ENCODE results near the gene DCUN1D4.
"Not testable (repeated sequence)": the region's sequence is repeated elsewhere in the genome, so short reads cannot be mapped to it uniquely, and the experiment has no call there.

Gene DCUN1D4

DNA sequence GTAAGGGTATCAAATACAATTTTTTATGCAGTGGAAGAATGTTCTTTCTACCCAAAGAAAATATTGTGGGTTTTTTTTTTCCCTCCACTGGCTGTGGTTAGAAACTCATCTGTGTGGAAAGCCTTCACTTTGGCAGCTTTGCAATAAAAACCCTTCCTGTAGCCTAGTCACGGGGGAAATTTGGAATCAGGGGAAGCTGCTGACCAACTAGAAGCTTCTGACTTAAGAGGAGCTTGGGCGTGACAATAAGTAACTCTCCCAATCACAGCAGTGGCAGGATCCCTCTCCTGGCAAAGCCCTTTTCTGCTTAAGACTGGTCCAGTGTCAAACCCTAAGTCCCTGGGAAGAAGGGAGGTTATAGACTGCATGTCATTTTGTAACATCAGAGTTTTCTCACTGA is 89.3 kb downstream of the DCUN1D4 start:
- TF ChIP-seq EZH2phosphoT487 (IDR thresholded peaks at IDR 0.05; ENCODE audit: borderline replicate concordance, low read length), result no peak
- TF ChIP-seq, protein P1, sequence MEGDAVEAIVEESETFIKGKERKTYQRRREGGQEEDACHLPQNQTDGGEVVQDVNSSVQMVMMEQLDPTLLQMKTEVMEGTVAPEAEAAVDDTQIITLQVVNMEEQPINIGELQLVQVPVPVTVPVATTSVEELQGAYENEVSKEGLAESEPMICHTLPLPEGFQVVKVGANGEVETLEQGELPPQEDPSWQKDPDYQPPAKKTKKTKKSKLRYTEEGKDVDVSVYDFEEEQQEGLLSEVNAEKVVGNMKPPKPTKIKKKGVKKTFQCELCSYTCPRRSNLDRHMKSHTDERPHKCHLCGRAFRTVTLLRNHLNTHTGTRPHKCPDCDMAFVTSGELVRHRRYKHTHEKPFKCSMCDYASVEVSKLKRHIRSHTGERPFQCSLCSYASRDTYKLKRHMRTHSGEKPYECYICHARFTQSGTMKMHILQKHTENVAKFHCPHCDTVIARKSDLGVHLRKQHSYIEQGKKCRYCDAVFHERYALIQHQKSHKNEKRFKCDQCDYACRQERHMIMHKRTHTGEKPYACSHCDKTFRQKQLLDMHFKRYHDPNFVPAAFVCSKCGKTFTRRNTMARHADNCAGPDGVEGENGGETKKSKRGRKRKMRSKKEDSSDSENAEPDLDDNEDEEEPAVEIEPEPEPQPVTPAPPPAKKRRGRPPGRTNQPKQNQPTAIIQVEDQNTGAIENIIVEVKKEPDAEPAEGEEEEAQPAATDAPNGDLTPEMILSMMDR (IDR thresholded peaks at IDR 0.05; ENCODE audit: low read depth, low read length, poor library complexity, severe bottlenecking), result no peak
- H4K20me1 ChIP-seq (ENCODE audit: control insufficient read depth, insufficient read depth, low read depth, low read length), result no peaks in the 10 kb centered on the region
- no peaks in the 10 kb centered on the region for H3K9me3 ChIP-seq (ENCODE audit: control insufficient read depth, insufficient read depth, low read length)
- H3K36me3 ChIP-seq (ENCODE audit: control insufficient read depth, low read length), result no peaks in the 10 kb centered on the region
- no peaks in the 10 kb centered on the region for H3F3A ChIP-seq (ENCODE audit: control insufficient read depth, insufficient read depth)
- H3K27ac ChIP-seq (ENCODE audit: low read depth, low read length), result no peak overlapping the region
- H3K4me2 ChIP-seq (ENCODE audit: low read length), result no peak overlapping the region
- H3K4me3 ChIP-seq (ENCODE audit: low read length), result no peak overlapping the region
- H3K79me2 ChIP-seq (ENCODE audit: control insufficient read depth, low read length), result no peaks in the 10 kb centered on the region
- H3K27me3 ChIP-seq (ENCODE audit: control insufficient read depth, low read length), result no peaks in the 10 kb centered on the region
- no peaks in the 10 kb centered on the region for H3K9me2 ChIP-seq (replicated peaks; ENCODE audit: control insufficient read depth, low read length)
- no peaks in the 10 kb centered on the region for H3K4me1 ChIP-seq (ENCODE audit: control insufficient read depth, low read length)

DNA sequence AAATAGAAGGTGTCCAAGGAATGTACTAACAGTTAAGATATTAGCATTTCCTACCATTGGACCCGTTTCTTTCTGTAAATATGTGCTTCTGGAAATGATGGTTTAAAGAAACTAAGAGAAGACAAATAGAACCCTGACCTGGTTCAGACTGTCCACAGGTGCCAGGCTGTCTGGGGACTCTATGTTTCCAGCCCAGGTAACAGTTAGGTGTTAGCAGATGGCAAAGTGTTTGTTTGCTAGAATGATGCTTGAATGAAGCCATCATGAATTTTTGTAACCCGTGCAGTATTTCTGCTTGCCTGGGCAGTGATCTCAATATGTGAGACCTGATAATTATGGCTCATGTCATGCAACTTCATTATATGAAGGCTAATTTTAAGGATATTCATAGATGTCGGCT is 89.7 kb downstream of the DCUN1D4 start:
- H3K4me2 ChIP-seq (ENCODE audit: low read length), result no peak overlapping the region
- H3K4me3 ChIP-seq (ENCODE audit: low read length), result no peak overlapping the region
- no peaks in the 10 kb centered on the region for H3K27me3 ChIP-seq (ENCODE audit: control insufficient read depth, low read length)
- no peak overlapping the region for H3K27ac ChIP-seq (ENCODE audit: low read depth, low read length)
- no peaks in the 10 kb centered on the region for H4K20me1 ChIP-seq (ENCODE audit: control insufficient read depth, insufficient read depth, low read depth, low read length)
- TF ChIP-seq, protein P1 (IDR thresholded peaks at IDR 0.05; ENCODE audit: low read depth, low read length, poor library complexity, severe bottlenecking), result no peak
- no peak for TF ChIP-seq EZH2phosphoT487 (IDR thresholded peaks at IDR 0.05; ENCODE audit: borderline replicate concordance, low read length)
- H3K4me1 ChIP-seq (ENCODE audit: control insufficient read depth, low read length), result no peaks in the 10 kb centered on the region
- no peaks in the 10 kb centered on the region for H3K79me2 ChIP-seq (ENCODE audit: control insufficient read depth, low read length)
- H3F3A ChIP-seq (ENCODE audit: control insufficient read depth, insufficient read depth), result no peaks in the 10 kb centered on the region
- H3K9me2 ChIP-seq (replicated peaks; ENCODE audit: control insufficient read depth, low read length), result no peaks in the 10 kb centered on the region
- H3K9me3 ChIP-seq (ENCODE audit: control insufficient read depth, insufficient read depth, low read length), result no peaks in the 10 kb centered on the region
- H3K36me3 ChIP-seq (ENCODE audit: control insufficient read depth, low read length), result no peaks in the 10 kb centered on the region

DNA sequence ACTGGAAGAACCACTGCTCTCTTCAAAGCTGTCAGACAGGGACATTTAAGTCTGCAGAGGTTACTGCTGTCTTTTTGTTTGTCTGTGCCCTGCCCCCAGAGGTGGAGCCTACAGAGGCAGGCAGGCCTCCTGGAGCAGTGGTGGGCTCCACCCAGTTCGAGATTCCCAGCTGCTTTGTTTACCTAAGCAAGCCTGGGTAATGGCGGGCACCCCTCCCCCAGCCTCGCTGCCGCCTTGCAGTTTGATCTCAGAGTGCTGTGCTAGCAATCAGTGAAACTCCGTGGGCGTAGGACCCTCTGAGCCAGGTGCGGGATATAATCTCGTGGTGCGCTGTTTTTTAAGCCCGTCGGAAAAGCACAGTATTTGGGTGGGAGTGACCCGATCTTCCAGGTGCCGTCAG is 97.5 kb downstream of the DCUN1D4 start:
- not testable (repeated sequence) for H3F3A ChIP-seq (ENCODE audit: control insufficient read depth, insufficient read depth); H3K9me2 ChIP-seq (replicated peaks; ENCODE audit: control insufficient read depth, low read length); H3K9me3 ChIP-seq (ENCODE audit: control insufficient read depth, insufficient read depth, low read length); H3K79me2 ChIP-seq (ENCODE audit: control insufficient read depth, low read length); H3K27me3 ChIP-seq (ENCODE audit: control insufficient read depth, low read length); H4K20me1 ChIP-seq (ENCODE audit: control insufficient read depth, insufficient read depth, low read depth, low read length); H3K27ac ChIP-seq (ENCODE audit: low read depth, low read length); H3K4me1 ChIP-seq (ENCODE audit: control insufficient read depth, low read length); H3K4me2 ChIP-seq (ENCODE audit: low read length); H3K4me3 ChIP-seq (ENCODE audit: low read length); H3K36me3 ChIP-seq (ENCODE audit: control insufficient read depth, low read length)

DNA sequence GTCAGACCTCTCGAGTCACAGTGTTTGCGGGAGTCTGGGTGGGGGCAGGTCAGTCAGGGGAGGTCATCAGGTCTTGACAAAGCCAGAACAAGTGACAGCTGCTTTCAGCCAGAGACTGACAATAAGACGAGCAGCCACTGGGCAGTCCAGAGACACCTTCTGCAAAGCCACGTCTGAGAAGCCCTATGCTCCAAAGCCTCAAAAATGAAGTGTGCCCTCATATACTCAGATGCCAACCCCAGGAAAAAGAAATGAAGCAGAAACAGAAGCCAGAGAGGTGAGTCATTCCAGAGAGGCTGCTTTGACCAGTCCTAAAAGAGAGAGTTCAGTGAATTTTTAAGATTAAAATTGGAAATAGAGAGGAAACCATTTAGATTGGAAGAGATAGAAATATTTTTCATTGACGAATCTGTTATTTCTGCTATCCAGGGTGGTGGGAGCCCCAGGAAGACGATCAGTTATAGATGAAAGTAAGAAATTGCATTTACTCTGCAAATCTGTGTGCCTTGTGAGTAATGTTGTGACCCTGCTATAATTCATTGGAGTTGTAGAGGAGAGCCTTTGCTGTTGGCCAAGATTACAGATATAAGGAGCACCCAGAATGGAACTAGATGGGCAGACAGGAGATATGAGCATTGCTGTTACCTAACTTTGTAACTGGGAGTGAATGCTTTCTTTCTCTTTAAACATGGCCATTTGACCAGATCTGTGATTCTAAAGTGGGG is 99.3 kb downstream of the DCUN1D4 start:
- Histone ChIP-seq H3K4me2 (ENCODE audit: low read length) (no peak overlapping the region), H3K79me2 (ENCODE audit: control insufficient read depth, low read length) (no peaks in the 10 kb centered on the region), H3K9me2 (replicated peaks; ENCODE audit: control insufficient read depth, low read length) (no peaks in the 10 kb centered on the region), H3F3A (ENCODE audit: control insufficient read depth, insufficient read depth) (no peaks in the 10 kb centered on the region), H3K27ac (ENCODE audit: low read depth, low read length) (no peak overlapping the region), H3K4me3 (ENCODE audit: low read length) (no peak overlapping the region), H3K36me3 (ENCODE audit: control insufficient read depth, low read length) (no peaks in the 10 kb centered on the region), H3K27me3 (ENCODE audit: control insufficient read depth, low read length) (no peaks in the 10 kb centered on the region), H3K4me1 (ENCODE audit: control insufficient read depth, low read length) (no peaks in the 10 kb centered on the region), H4K20me1 (ENCODE audit: control insufficient read depth, insufficient read depth, low read depth, low read length) (no peaks in the 10 kb centered on the region), H3K9me3 (ENCODE audit: control insufficient read depth, insufficient read depth, low read length) (no peaks in the 10 kb centered on the region; the same call in 1 of the 2 replicates)
- no peak for TF ChIP-seq EZH2phosphoT487 (IDR thresholded peaks at IDR 0.05; ENCODE audit: borderline replicate concordance, low read length)
- TF ChIP-seq, protein P1 (IDR thresholded peaks at IDR 0.05; ENCODE audit: low read depth, low read length, poor library complexity, severe bottlenecking), result no peak
